CD4-positive, alpha-beta memory T cell (primary cell): ENCODE measurements around the gene OR13A1. TPM values are rescaled to one million over a fixed set of nuclear protein-coding genes. Genes with fewer than 3 reads are reported as not detected.
"Not testable (repeated sequence)": the region's sequence is repeated elsewhere in the genome, so short reads cannot be mapped to it uniquely, and the experiment has no call there.

Experiments used
- CTCF ChIA-PET: fragments of 350-600 bp; sonication (Branson Sonifier 250); formaldehyde crosslinking; loops from one replicate; lab custom pipeline; 2021; ENCODE audit warnings: inconsistent platforms; ENCODE audit not compliant: partially characterized antibody; lab: Charles Lee
- POLR2A ChIA-PET: fragments of 350-600 bp; sonication (Branson Sonifier 250); formaldehyde crosslinking; loops from one replicate; lab custom pipeline; 2021; ENCODE audit not compliant: partially characterized antibody; lab: Charles Lee
- DNase-seq, 5 donors: peaks; one replicate each; pipeline versions ENCODE4 v3.0.0 to v3.0.0-alpha.2; 2020 to 2022; ENCODE audit warnings: mixed read lengths in 1 of 5
- H3K27ac ChIP-seq: one replicate; pipeline ENCODE4 v1.7.0; 2013; ENCODE audit warnings: low read depth, low read length
- H3K27me3 ChIP-seq: 2 replicates; pipeline ENCODE4 v1.7.0; 2013; ENCODE audit warnings: mild to moderate bottlenecking, low read length, moderate library complexity; ENCODE audit not compliant: insufficient read depth
- H3K36me3 ChIP-seq: 2 replicates; pipeline ENCODE4 v1.7.0; 2013; ENCODE audit warnings: mild to moderate bottlenecking, low read length, moderate library complexity; ENCODE audit not compliant: insufficient read depth
- H3K4me1 ChIP-seq: 2 replicates; pipeline ENCODE4 v1.7.0; 2013; ENCODE audit warnings: mild to moderate bottlenecking, low read length, moderate library complexity; ENCODE audit not compliant: insufficient read depth
- H3K4me3 ChIP-seq, 2 donors: one replicate each; pipeline ENCODE4 v1.7.0; 2013; ENCODE audit warnings: low read length in 2 of 2, mild to moderate bottlenecking in 1 of 2
- H3K9me3 ChIP-seq, 2 donors: one replicate each; pipeline ENCODE4 v1.7.0; 2013; ENCODE audit warnings: low read length in 2 of 2, control low read depth in 1 of 2; ENCODE audit not compliant: control insufficient read depth in 1 of 2
- H3K27ac Mint-ChIP-seq, 7 donors: one replicate each; pipeline ENCODE4 v1.8.0; 2020 to 2021; ENCODE audit warnings: mixed read lengths in 7 of 7, mild to moderate bottlenecking in 6 of 7, inconsistent platforms in 3 of 7, moderate library complexity in 3 of 7
- H3K27me3 Mint-ChIP-seq, 2 donors: one replicate each; pipeline ENCODE4 v1.8.0; 2020 to 2021; ENCODE audit warnings: mixed read lengths in 2 of 2
- H3K36me3 Mint-ChIP-seq, 2 donors: one replicate each; pipeline ENCODE4 v1.8.0; 2020 to 2021; ENCODE audit warnings: mixed read lengths in 2 of 2, inconsistent platforms in 1 of 2, mild to moderate bottlenecking in 1 of 2
- H3K4me1 Mint-ChIP-seq, 4 donors: one replicate each; pipeline ENCODE4 v1.8.0; 2020 to 2021; ENCODE audit warnings: mixed read lengths in 4 of 4, mild to moderate bottlenecking in 1 of 4
- H3K4me3 Mint-ChIP-seq, 8 donors: one replicate each; pipeline ENCODE4 v1.8.0; 2020 to 2021; ENCODE audit warnings: mixed read lengths in 8 of 8, mild to moderate bottlenecking in 7 of 8, moderate library complexity in 6 of 8, inconsistent platforms in 3 of 8
- H3K9me3 Mint-ChIP-seq, 8 donors: one replicate each; pipeline ENCODE4 v1.8.0; 2020 to 2021; ENCODE audit warnings: mixed read lengths in 8 of 8, mild to moderate bottlenecking in 5 of 8, inconsistent platforms in 3 of 8, moderate library complexity in 1 of 8
- intact Hi-C: fragments of 100-400 bp; cut with micrococcal nuclease; formaldehyde crosslinking; loops from one replicate; pipeline ENCODE4 v1.15.1; 2023
- polyA plus RNA-seq, 2 donors: library from polyadenylated mRNA; unstranded; fragments of 300-500 nt; fragmentation: Illumina TruSeq; gene quantifications; one replicate each; pipeline ENCODE4 v1.2.3, GENCODE V29; 2021
- total RNA-seq, 2 experiments: library from RNA; stranded (reverse); gene quantifications; one replicate each; pipeline ENCODE4 v1.2.3, GENCODE V29; 2021

OR13A1 gene
- total and polyA plus RNA-seq, 4 experiments from 2014 or later: 0.55 TPM; not detected in 3

DNA sequence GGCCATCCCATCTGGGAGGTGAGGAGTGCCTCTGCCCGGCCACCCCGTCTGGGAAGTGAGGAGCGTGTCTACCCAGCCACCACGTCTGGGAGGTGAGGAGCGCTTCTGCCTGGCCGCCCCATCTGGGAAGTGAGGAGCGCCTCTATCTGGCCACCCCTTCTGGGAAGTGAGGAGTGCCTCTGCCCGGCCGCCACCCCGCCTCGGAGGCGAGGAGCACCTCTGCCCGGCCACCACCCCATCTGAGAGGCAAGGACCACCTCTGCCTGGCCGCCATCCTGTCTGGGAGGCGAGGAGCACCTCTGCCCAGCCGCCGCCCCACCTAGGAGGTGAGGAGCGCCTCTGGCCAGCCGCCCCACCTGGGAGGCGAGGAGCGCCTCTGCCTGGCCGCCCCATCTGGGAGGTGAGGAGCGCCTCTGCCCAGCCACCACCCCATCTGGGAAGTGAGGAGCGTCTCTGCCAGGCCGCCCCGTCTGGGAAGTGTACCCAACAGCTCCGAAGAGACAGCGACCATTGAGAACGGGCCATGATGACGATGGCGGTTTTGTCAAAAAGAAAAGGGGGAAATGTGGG lies 32.9 kb upstream of the OR13A1 start:
- H3K4me1 ChIP-seq, H3K4me1 Mint-ChIP-seq, H3K27ac ChIP-seq, intact Hi-C loops, H3K4me3 ChIP-seq, H3K27ac Mint-ChIP-seq, H3K27me3 ChIP-seq, H3K36me3 Mint-ChIP-seq, H3K4me3 Mint-ChIP-seq, POLR2A ChIA-PET, CTCF ChIA-PET, H3K27me3 Mint-ChIP-seq, H3K9me3 ChIP-seq, H3K36me3 ChIP-seq, DNase-seq: not testable (repeated sequence)
- peaks cover 0 to 11% (median 6%) of the 10 kb centered on the region in 8 donors for H3K9me3 Mint-ChIP-seq

GRCh38 chr10:45347464-45347863 lies 32.1 kb upstream of the OR13A1 start:
- peaks cover 0 to 11% (median 6%) of the 10 kb centered on the region in 8 donors for H3K9me3 Mint-ChIP-seq
- H3K4me3 Mint-ChIP-seq, H3K27ac Mint-ChIP-seq, H3K27ac ChIP-seq, H3K4me1 ChIP-seq, POLR2A ChIA-PET, intact Hi-C loops, DNase-seq, H3K36me3 ChIP-seq, H3K4me1 Mint-ChIP-seq, H3K9me3 ChIP-seq, H3K36me3 Mint-ChIP-seq, H3K27me3 Mint-ChIP-seq, H3K27me3 ChIP-seq, CTCF ChIA-PET, H3K4me3 ChIP-seq: not testable (repeated sequence)

DNA sequence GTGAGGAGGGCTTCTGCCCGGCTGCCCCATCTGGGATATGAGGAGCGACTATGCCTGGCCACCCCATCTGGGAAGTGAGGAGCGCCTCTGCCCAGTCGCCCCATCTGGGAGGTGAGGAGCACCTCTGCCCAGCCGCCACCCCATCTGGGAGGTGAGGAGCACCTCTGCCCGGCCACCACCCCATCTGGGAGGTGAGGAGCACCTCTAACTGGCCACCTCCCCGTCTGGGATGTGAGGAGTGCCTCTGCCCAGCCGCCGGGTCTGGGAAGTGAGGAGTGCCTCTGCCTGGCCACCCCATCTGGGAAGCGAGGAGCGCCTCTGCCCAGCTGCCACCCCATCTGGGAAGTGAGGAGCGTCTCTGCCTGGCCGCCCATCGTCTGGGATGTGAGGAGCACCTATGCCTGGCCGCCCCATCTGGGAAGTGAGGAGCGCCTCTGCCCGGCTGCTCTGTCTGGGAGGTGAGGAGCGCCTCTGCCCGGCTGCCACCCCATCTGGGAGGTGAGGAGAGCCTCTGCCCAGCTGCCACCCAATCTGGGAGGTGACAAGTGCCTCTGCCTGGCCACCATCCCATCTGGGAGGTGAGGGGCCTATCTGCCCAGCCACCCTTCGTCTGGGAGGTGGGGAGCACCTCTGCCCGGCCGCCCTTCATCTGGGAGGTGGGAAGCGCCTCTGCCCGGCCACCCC lies 31.4 kb upstream of the OR13A1 start:
- H3K4me3 Mint-ChIP-seq, H3K4me1 Mint-ChIP-seq, CTCF ChIA-PET, POLR2A ChIA-PET, H3K9me3 ChIP-seq, H3K4me3 ChIP-seq, H3K36me3 Mint-ChIP-seq, H3K27me3 Mint-ChIP-seq, intact Hi-C loops, DNase-seq, H3K4me1 ChIP-seq, H3K27ac ChIP-seq, H3K27me3 ChIP-seq, H3K27ac Mint-ChIP-seq, H3K36me3 ChIP-seq: not testable (repeated sequence)
- peaks cover 0 to 11% (median 6%) of the 10 kb centered on the region in 8 donors for H3K9me3 Mint-ChIP-seq

GRCh38 chr10:45340420-45340819 lies 25.0 kb upstream of the OR13A1 start:
- H3K27ac ChIP-seq, H3K36me3 Mint-ChIP-seq, H3K27ac Mint-ChIP-seq, H3K36me3 ChIP-seq, H3K9me3 ChIP-seq, H3K27me3 ChIP-seq, H3K4me1 ChIP-seq, DNase-seq, CTCF ChIA-PET, intact Hi-C loops, H3K4me3 ChIP-seq, H3K4me1 Mint-ChIP-seq, POLR2A ChIA-PET, H3K27me3 Mint-ChIP-seq, H3K4me3 Mint-ChIP-seq: not testable (repeated sequence)
- peaks cover 0 to 13% (median 5%) of the 10 kb centered on the region in 8 donors for H3K9me3 Mint-ChIP-seq

GRCh38 chr10:45339894-45340293 lies 24.5 kb upstream of the OR13A1 start:
- Mint-ChIP-seq H3K27ac (no peak overlapping the region), H3K27me3 (peaks cover 1 to 3% of the 10 kb centered on the region in 2 donors), H3K36me3 (peaks cover 0 to 4% of the 10 kb centered on the region in 2 donors), H3K9me3 (peaks cover 0 to 13% (median 4%) of the 10 kb centered on the region in 8 donors), H3K4me1 (no peaks in the 10 kb centered on the region), H3K4me3 (no peak overlapping the region)
- H3K36me3 ChIP-seq: no peaks in the 10 kb centered on the region
- H3K27ac ChIP-seq: no peak overlapping the region
- H3K4me3 ChIP-seq: no peak overlapping the region
- intact Hi-C loops: no loop called here
- no peaks in the 10 kb centered on the region for H3K4me1 ChIP-seq
- ChIA-PET CTCF (no interaction called here), POLR2A (no interaction called here)
- H3K9me3 ChIP-seq: no peaks in the 10 kb centered on the region
- no peak for DNase-seq
- H3K27me3 ChIP-seq: no peaks in the 10 kb centered on the region

DNA sequence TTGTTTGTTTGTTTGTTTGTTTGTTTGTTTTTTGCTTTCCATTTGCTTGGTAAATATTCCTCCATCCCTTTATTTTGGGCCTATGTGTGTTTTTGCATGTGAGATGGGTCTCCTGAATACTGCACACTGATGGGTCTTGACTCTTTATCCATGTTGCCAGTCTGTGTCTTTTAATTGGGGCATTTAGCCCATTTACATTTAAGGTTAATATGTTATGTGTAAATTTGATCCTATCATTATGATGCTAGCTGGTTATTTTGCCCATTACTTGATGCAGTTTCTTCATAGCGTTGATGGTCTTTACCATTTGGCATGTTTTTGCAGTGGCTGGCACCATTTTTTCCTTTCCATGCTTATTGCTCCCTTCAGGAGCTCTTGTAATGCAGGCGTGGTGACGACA lies 16.4 kb upstream of the OR13A1 start:
- CTCF ChIA-PET: not testable (repeated sequence)

GRCh38 chr10:45326864-45327263 lies 11.5 kb upstream of the OR13A1 start:
- H3K36me3 Mint-ChIP-seq, H3K9me3 ChIP-seq, H3K4me3 ChIP-seq, H3K27ac Mint-ChIP-seq, H3K4me3 Mint-ChIP-seq, CTCF ChIA-PET, H3K4me1 Mint-ChIP-seq, intact Hi-C loops, H3K27ac ChIP-seq, POLR2A ChIA-PET, H3K4me1 ChIP-seq, DNase-seq, H3K27me3 ChIP-seq, H3K27me3 Mint-ChIP-seq, H3K36me3 ChIP-seq: not testable (repeated sequence)
- peaks cover 0 to 42% (median 23%) of the 10 kb centered on the region in 8 donors for H3K9me3 Mint-ChIP-seq

More for the DNA sequence above, 16.4 kb upstream of the OR13A1 start:
- H3K36me3 ChIP-seq, H3K27me3 Mint-ChIP-seq, H3K4me3 ChIP-seq, H3K9me3 ChIP-seq, POLR2A ChIA-PET, H3K27ac Mint-ChIP-seq, H3K36me3 Mint-ChIP-seq, H3K27me3 ChIP-seq, intact Hi-C loops, H3K27ac ChIP-seq, H3K4me1 ChIP-seq, H3K4me1 Mint-ChIP-seq, H3K4me3 Mint-ChIP-seq, DNase-seq: not testable (repeated sequence)
- peaks cover 0 to 33% (median 20%) of the 10 kb centered on the region in 8 donors for H3K9me3 Mint-ChIP-seq
